HepG2 (cell line): ENCODE measurements around the gene NAT9. TPM values are rescaled to one million over a fixed set of nuclear protein-coding genes. Genes with fewer than 3 reads are reported as not detected.

ENCODE experiments used
- AGO1 ChIP-seq: fragments of 200-400 bp; formaldehyde crosslinking; IDR thresholded peaks from 2 replicates; pipeline ENCODE4 v1.6.1; 2017; ENCODE audit warnings: mild to moderate bottlenecking, low read depth, low read length, moderate library complexity; ENCODE audit not compliant: poor library complexity, severe bottlenecking
- ARID3A ChIP-seq: IDR thresholded peaks from 2 replicates; pipeline ENCODE4 v1.6.1; 2012; ENCODE audit warnings: low read depth, low read length, improper control_type of control experiment
- CHD4 ChIP-seq: fragments of 200-600 bp; sonication (generic); IDR thresholded peaks from 2 replicates; pipeline ENCODE4 v1.7.0; 2017; ENCODE audit warnings: mild to moderate bottlenecking, low read length, borderline replicate concordance
- FOSL1 ChIP-seq: sonication (generic); formaldehyde crosslinking; IDR thresholded peaks from 2 replicates; pipeline ENCODE4 v1.9.0; 2021; ENCODE audit warnings: missing genetic modification reagents, borderline replicate concordance
- HNF1B ChIP-seq: sonication (generic); formaldehyde crosslinking; IDR thresholded peaks from 2 replicates; pipeline ENCODE4 v1.5.1; 2020; ENCODE audit warnings: mild to moderate bottlenecking, moderate library complexity, missing genetic modification reagents
- NFE2L2 ChIP-seq: fragments of 150-350 bp; IDR thresholded peaks from 2 replicates; pipeline ENCODE4 v1.6.1; 2014; ENCODE audit warnings: low read length
- U2AF2 ChIP-seq: fragments of 200-400 bp; formaldehyde crosslinking; IDR thresholded peaks from 2 replicates; pipeline ENCODE4 v1.6.1; 2017; ENCODE audit warnings: low read depth, mild to moderate bottlenecking, low read length
- ZNF142 ChIP-seq: sonication (generic); formaldehyde crosslinking; IDR thresholded peaks from 2 replicates; pipeline ENCODE4 v1.4.0; 2020; ENCODE audit warnings: missing genetic modification reagents
- ZNF17 ChIP-seq: sonication (generic); formaldehyde crosslinking; IDR thresholded peaks from 2 replicates; pipeline ENCODE4 v1.5.0; 2020; ENCODE audit warnings: mild to moderate bottlenecking, missing genetic modification reagents
- ZNF207 ChIP-seq: fragments of 450-650 bp; IDR thresholded peaks from 2 replicates; pipeline ENCODE4 v1.6.1; 2016; ENCODE audit warnings: antibody characterized with exemption, borderline replicate concordance
- ZNF674 ChIP-seq: sonication (generic); formaldehyde crosslinking; IDR thresholded peaks from 2 replicates; pipeline ENCODE4 v1.5.0; 2020; ENCODE audit warnings: low read depth, mild to moderate bottlenecking, missing genetic modification reagents
- ZNF691 ChIP-seq: sonication (generic); formaldehyde crosslinking; IDR thresholded peaks from 2 replicates; pipeline ENCODE4 v1.4.0; 2020; ENCODE audit warnings: missing genetic modification reagents, low read depth, mild to moderate bottlenecking, borderline replicate concordance
- ZXDC ChIP-seq: sonication (generic); formaldehyde crosslinking; IDR thresholded peaks from 2 replicates; pipeline ENCODE4 v1.5.0; 2020; ENCODE audit warnings: mild to moderate bottlenecking, missing genetic modification reagents
- ZZZ3 ChIP-seq: sonication (generic); formaldehyde crosslinking; IDR thresholded peaks from 2 replicates; pipeline ENCODE4 v1.4.0; 2020; ENCODE audit warnings: missing genetic modification reagents, mild to moderate bottlenecking, borderline replicate concordance
- polyA plus RNA-seq, 8 experiments: library from polyadenylated mRNA; depleted of rRNA in 3 of 8; stranded (reverse) in 7 of 8; unstranded in 1 of 8; fragments of >200 nt; fragmentation: Illumina TruSeq in 4 of 8; extraction: Trizol in 4 of 8; gene quantifications; 2 replicates each; pipeline versions ENCODE4 v1.2.1 to v1.2.3, GENCODE V29; 2011 to 2016; ENCODE audit warnings: low read depth in 4 of 8, missing spikeins in 1 of 8, mixed read lengths in 1 of 8; ENCODE audit not compliant: insufficient read depth in 1 of 8
- total RNA-seq, 5 experiments: library from RNA; depleted of rRNA; stranded (reverse); fragments of >200 nt; fragmentation: Illumina TruSeq; extraction: Trizol; gene quantifications; 2 replicates each; pipeline ENCODE4 v1.2.3, GENCODE V29; 2016; ENCODE audit warnings: low read depth in 1 of 5

The NAT9 gene
- total and polyA plus RNA-seq, 2 of the 13 experiments (the other 11 are each of a cell fraction or from before 2014, with no cell fraction given), result 39.7 to 44.2 TPM

- TF ChIP-seq HNF1B (CRISPR knock-in tag) (0 out of 2 replicates have a peak, but pooled peaks have one; percentile 1), U2AF2 (no peak), ZNF674 (CRISPR knock-in tag) (0 out of 2 replicates have a peak, but pooled peaks have one; percentile 16), ZXDC (CRISPR knock-in tag) (no peak), ZNF207 (no peak), ZZZ3 (CRISPR knock-in tag) (no peak), ZNF17 (no peak), CHD4 (no peak), AGO1 (peak; percentile 74), ZNF142 (CRISPR knock-in tag) (no peak), ZNF691 (CRISPR knock-in tag) (no peak), NFE2L2 (no peak), FOSL1 (CRISPR knock-in tag) (no peak), ARID3A (no peak)
Observed at GRCh38 chr17:74769856-74770497, 6.2 kb downstream of the NAT9 start (continued).
